ENCODE data around the gene MAGI2.
"Not testable (repeated sequence)": the region's sequence is repeated elsewhere in the genome, so short reads cannot be mapped to it uniquely, and the experiment has no call there.

MAGI2 gene

DNA sequence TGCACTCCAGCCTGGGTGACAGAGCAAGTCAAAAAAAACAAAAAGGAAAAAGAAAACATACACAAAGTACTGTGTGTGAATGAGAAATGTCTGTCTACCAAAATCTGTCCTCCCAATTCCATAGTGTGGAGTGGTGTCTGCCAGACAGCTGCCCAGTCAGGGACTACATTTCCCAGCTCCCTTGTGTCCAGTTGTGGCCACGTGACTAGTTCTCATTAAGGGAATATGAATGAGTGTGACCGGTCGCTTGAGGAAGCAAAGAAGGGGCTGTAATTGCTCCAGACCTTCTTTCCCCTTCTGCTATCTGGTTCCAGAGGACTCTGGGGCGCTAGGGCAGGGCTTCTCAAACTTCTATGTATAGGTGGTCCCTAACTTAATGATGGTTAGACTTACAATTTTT is 1450.8 kb downstream of the MAGI2 start:
- no peak for DNase-seq

DNA sequence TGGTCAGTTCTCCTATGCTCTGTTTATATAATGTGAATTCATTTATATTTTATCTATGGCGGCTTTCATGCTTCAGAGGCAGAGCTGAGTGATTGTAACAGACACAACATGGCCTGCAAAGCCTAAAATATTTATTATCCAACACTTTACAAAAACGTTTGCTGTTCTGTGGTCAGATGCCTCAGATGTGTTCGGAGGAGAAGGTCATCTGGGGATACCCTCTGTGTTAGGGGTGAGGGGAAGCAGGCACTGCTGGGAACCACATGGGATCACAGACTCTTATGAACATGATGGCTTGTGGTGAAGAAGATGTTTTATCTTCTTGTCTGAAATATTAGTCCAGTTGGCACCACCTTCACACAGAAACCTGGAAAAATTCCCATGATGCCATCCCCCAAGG is 1451.4 kb downstream of the MAGI2 start:
- no peak for DNase-seq

DNA sequence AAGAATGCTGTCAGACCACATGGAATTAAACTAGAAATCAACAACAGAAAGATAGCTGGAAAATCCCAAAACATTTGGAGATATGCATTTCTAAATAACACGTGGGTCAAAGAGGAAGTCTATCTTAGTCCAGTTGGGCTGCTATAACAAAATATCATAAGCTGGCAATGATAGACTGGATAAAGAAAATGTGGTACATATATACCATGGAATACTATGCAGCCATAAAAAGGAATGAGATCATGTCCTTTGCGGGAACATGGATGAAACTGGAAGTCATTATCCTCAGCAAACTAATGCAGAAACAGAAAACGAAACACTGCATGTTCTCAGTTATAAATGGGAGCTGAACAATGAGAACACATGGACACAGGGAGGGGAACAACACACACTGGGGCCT is 1454.3 kb downstream of the MAGI2 start:
- not testable (repeated sequence) for DNase-seq

DNA sequence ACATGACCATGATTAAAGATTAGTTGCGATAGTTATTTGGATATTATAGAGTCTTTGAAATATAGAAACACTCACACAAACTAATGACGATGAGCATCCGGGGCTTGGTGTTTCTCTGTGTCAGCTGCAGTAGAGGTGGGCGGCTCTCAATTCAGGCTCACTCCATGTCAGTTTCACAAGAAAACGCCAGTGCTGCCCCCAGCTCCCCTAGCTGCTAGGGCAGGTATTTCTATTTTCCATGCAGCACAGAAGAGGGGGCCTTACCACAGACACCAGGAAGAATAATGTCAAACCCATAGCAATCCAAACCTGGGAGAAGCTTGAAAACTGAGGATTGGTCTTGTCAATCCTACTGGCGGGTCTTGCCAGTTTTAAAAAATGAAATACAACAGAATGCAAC is 1457.8 kb downstream of the MAGI2 start:
- DNase-seq = no peak

DNA sequence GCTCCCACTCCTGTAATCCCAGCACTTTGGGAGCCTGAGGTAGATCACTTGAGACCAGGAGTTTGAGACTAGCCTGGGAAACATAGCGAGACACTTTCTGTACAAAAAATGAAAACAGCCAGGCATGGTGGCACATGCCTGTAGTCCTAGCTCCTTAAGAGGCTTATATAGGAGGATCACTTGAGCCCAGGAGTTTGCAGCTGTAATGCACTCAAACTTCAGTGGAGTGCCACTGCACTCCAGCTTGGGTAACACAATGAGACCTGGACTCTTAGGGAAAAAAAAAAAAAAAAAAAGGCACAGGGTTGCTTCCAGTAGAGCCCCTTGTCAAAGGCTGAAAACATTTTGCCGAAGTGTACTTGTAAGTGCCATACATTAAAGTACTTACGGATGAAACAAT is 1459.6 kb downstream of the MAGI2 start:
- DNase-seq = no peak

DNA sequence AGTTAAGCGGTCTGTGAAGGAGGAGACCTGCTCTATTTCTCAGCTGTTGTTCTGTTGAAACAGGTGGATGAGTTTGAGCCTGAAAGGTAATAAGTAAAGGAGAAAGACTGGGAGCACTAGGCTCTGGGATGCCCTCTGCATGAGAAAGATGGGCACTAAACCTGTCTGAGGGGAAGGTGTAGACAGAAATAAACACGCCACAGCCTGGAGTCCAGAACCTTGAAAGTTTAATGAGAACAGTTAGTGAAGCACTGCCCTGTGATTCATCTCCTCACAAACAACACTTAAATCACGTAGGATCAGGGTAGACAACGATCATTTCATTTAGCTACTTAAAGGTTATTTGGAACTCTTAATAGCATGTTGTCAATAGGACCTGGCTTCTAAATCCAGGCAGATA is 1461.8 kb downstream of the MAGI2 start:
- DNase-seq = no peak

DNA sequence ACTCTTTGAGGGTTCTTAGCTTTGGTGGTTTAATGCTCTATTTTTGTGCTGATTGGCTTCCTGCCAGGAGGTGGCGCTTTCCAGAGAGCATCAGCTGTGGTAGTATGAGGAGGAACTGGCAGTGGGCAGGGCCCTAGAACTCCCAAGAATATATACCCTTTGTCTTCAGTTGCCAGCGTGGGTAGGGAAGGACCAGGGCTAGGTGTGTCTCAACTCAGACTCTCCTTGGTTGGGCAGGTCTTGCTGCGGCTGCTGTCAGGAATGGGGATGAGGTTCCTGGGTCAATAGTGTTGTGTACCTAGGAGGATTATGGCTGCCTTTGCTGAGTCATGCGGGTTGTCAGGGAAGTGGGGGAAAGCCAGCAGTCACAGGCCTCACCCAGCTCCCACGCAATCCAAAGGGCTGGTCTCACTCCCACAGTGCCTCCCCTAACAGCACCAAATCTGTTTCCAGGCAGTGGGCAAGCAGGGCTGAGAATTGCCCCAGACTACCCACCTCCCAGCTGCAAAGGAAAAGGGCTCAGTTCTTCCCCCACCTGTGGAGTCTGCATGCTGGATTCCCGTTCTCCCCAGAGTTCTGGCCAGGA is 1463.4 kb downstream of the MAGI2 start:
- no peak for DNase-seq

DNA sequence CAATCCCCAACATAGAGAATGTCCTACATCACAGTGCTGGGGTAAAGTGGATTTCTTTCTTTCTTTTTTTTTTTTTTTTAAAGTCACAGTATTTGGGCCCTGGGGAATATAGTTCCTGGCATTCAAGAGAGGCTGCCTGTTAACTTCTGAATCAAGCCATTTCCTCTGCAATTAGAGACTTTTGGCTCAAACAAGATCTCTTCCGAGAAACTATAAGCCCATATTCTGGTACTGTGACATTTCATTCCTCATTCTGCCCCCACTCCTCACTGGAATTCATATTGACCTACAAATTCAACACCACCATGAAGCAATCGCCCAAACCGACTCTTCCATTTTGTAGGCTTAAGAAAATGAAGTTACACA is 1467.5 kb downstream of the MAGI2 start:
- DNase-seq = no peak

DNA sequence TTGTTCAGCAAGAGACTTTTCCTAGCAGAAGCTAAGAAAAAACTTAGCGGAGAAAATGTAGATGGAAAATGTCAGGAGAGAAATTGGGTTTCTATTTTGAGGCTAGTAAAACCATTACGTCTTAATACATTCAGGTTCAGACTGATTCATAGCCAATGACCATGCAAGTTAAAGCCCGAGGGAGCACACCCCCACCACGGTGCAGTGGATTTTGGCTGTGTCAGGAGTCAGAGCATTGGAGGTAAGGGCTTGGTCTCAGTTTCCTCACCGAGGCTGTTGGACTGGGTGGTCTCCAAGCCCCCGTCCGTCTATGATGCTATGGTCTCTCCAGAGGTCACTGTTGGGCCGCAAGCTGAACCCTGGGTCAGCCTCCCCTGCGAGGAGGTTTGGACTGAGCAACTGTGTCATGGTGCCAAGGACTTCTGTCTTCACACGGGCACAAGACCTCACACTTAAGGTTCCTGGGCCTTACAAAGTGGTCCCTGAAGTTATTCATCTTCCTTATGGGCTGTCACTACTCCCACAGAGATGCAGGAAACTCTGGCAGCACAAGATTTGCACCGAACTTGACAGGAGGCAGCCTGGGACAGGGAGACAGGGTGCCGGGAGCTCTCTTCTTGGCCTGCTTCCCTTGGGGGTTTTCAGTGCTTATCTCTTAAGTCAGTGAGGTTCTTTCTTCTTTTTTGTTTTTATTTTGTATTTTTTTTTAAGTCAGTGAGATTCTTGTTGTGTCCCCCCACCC is 1468.1 kb downstream of the MAGI2 start:
- no peak for DNase-seq

DNA sequence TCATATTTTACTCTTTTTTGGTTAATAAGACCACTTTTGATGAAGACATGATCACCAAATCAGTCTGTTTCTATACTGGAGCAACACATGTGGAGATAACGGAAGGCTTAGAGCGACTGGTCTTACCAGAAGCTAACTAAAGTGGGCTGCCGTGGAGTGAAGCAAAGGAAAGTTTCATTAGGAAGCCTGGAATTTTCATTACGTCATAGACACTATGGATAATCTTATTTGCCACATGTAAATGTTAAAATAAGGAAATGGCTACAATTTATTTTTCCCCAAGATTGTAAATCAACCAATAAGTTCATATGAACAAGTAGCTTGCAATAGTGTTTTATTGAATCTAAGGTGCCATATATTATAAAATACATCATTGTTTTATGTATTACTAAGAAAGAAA is 1469.5 kb downstream of the MAGI2 start:
- DNase-seq = no peak

DNA sequence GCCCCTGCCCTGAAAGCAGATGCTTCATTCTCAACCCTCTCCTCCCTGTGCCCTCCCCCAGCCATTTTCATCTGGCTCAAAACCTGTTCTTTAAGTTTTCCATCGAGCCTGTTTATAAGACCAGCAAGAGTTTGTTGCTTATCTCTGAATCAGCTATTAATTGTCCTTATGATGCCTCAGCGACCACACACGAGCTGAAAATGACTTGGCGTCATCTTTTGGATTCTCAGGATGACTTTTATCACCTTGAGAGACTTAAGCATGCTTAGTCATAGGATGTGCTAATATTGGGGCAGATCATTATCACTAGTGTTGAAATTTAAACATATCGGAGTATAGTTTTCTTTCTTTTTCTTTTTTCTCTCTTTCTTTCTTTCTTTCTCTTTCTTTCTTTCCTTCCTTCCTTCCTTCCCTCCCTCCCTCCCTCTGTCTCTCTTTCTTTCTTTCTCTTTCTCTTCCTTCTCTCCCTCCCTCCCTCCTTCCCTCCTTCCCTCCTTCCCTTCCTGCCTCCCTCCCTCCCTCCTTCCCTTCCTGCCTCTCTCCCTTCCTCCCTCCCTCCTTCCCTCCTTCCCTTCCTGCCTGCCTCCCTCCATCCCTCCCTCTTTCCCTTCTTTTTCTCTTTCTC is 1470.4 kb downstream of the MAGI2 start:
- DNase-seq = no peak

DNA sequence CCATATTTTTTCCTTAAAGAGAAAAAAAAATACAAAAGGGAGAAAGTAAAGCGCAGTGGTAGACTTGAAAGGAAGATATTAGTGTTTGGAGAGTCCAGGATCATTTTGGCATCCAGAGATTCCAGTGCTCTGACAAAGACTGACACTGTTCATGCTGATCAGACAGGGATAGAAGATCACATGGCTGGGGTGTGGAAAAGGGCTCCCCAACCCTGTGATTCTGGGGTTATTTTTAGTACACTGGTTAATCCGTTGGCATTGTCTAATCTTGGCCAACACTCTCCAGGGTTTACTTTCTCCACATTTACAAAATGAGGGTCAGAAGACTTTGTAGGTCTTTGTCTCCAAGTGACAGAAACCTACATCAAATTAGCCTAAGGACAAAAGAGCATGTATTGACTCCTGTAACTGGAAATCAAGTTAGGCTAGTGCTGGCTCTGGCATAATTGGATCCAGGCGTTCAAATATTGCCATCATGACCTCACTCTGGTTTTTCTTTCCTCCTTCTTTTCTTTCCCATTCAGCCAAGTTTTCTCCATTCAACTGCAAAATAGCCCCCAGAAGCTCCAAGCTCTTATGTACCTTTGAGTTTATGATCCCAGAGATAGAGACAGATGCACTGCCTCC is 1473.3 kb downstream of the MAGI2 start:
- DNase-seq = no peak

DNA sequence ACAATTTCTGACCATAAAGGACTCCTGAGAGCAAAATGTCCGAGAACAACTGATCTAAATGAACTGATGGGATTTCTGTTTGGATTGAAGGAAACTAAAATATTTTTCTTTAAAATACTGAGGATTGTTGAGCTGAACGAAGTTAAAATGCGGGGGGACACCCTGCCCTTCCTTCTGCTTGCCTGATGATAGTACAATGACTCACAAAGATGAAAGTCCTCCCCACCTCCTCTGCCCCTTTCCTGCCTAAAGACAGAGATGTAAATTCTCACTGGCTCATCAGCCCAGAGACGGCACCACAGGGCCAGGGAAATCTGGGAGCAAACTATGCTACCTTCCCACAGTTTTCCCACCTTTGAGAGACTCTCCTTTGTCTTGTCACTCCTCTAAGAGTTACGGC is 1474.2 kb downstream of the MAGI2 start:
- no peak for DNase-seq

DNA sequence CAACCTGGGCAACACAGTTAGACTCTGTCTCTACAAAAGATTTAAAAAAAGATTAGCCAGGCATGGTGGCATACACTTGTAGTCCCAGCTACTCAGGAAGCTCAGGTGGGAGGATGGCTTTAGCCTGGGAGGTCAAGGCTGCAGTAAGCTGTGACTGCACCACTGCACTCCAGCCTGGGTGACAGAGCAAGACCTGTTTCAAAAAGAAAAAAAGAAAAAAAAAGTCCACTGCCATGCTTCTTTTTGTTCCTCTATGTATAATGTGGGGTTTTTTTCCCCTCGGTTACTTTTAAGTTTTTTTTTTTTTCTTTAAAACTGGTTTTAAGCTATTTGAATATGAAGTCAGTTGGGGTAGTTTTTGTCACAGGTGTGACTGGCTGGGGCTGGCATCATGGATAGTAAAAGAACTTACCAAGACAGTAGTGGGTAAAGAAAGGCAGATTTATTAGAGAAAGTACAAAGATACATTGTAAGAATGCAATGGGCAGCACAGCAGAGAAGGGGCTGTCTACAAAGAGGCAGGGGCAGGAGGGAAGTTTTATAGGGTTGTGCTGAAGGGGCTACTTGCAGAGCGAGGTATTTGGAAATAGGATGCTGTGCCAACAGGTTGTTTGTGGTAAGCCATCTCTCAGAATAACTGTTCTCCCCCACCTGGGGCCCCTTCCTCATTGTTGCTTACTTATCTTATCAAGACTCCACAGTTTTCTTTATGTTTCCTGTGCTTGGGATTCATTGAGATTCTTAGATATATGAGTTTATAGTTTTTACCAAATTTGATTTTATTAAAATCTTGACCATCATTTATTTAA is 1477.6 kb downstream of the MAGI2 start:
- DNase-seq = no peak

DNA sequence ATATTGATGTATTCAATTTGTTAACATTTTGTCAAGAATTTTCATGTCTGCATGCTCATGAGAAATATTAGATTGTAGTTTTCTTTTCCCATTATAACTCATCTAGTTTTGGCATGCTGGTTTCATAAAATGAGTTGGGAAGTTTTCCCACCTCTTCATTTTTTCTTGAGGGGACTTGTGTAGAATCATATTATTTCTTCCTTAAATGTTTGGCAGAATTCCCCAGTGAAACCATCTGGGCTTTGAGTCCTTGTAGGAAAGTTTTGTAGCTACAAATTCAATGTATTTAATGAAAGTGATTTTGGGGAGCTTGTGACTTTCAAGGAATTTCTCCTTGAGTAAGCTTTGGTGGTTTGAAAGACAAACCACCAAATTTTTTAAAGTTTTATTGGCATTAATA is 1481.7 kb downstream of the MAGI2 start:
- no peak for DNase-seq

DNA sequence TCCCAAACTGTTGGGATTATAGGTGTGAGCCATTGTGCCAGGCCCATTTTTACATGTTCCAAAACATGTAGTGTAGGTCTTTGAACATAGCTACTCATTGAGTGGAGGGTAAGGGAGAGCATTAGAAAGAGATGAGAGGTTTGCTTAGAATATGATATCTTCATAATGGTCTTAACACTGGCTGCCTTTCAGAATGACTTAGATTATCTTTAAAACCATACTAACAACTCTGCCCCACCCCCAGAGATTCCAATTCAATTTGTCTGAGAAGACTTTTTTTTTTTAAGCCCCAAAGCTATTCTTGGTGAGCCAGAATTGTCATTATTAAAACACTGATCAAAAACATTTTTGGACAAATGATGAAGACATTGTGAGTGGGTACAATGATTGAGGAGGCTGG is 1486.0 kb downstream of the MAGI2 start:
- no peak for DNase-seq

Measured in cortex of kidney (tissue), 1 donor.